GM19438 (cell line): ENCODE results near the gene ENO3.
"Not testable (repeated sequence)": the region's sequence is repeated elsewhere in the genome, so short reads cannot be mapped to it uniquely, and the experiment has no call there.

Experiments used
- ATAC-seq: cut with Tn5 transposase; IDR thresholded peaks from one replicate; pipeline ENCODE4 v1.9.1; 2021; ENCODE audit warnings: low read depth; ENCODE audit not compliant: unreplicated experiment

The ENO3 gene

DNA sequence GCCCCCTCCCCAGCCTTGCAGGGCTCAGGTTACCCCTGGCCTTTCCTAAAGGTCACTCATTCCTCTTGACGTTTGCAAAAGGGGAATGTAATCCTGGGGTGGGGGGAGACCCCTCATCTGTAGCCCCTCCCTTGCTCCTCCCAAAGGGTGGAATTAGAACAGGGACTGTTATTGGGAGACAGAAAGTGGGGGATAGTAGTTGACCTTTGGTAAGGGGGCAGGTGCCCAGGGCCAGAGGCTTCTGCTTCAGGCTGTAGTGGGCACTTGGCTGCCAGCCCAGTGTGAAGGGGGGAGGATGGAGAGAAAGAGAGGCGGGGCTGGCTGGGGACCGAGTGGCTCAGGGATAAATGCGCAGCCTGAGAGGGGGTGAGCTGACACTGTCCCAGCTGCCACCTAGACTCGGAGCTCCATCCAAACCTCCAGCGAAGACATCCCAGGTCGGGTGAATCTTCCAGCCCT lies at the start of gene ENO3:
Gene ENO3, plus strand, starts transcription at position 374 of the 459 bp plus-strand sequence. CDS start 711 bp downstream, outside the sequence.
- no peak for ATAC-seq

GRCh38 chr17:4901648-4902344 lies 49.1 kb upstream of the ENO3 start:
- ATAC-seq, result no peak

DNA sequence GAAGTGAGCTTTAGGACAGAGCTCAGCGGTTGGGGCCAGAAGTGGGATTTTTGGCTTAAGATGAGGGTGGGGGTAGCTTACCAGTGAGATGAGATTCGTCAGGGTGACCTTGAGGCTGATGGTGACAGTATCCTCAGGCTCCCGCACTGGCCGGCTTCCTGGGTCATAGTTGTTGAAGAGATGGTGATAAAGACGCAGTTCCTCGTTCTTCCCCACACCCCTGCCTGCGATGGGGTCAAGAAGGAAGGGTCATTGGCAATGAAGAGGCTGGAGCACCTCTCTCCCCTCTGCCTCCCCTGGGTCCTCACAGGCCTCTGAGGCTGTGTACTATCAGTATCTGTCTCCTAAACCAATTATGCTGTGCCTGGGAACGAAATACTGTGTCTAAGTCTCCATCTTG lies 48.4 kb upstream of the ENO3 start:
- no peak for ATAC-seq

GRCh38 chr17:4903051-4903818 lies 47.7 kb upstream of the ENO3 start, which contains the start of gene CHRNE:
Gene CHRNE (minus strand): TSS chr17:4903098. CDS start chr17:4903063, 35 bp downstream.
- no peak for ATAC-seq

DNA sequence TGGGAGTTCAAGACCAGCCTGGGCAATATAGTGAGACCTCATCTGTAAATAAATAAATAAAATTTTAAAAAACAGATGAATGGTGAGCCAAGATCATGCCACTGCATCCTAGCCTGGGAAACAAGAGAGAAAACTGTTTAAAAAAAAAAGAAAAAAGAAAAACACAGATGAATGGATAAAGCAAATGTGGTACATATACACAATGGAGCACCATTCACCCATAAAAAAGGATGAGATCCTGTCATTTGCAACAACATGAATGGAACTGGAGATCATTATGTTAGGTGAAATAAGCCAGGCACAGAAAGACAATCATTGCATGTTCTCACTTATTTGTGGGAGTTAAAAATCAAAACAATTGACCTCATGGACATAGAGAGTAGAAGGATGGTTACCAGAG lies 44.3 kb upstream of the ENO3 start:
- ATAC-seq, result not testable (repeated sequence)

DNA sequence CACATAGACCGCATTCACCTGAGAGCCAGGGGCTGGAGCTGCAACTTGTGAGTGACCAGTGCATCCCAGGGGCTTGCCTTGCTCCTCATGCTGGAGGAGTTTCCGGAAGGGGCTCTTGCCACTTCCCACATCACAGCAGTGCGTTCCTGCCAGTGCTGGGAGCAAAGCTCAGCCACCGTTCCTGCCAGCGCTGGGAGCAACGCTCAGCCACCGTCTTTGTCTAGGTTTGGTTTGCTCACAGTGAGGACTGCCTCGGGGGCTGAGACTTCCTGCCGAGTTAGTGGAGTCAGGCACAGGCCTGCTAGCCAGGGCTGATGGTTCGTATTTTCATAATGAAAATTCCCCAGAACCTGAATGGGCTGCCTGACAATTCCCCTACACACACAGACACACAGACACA lies 42.6 kb upstream of the ENO3 start:
- ATAC-seq, result no peak

GRCh38 chr17:4908711-4909496 lies 42.0 kb upstream of the ENO3 start:
- no peak for ATAC-seq

GRCh38 chr17:4913994-4914393 lies 36.9 kb upstream of the ENO3 start:
- no peak for ATAC-seq

- not testable (repeated sequence) for ATAC-seq
These were observed 36.4 kb upstream of the ENO3 start for GRCh38 chr17:4914551-4914950.

- ATAC-seq, result no peak
These were observed 31.3 kb upstream of the ENO3 start for GRCh38 chr17:4919511-4920047.

DNA sequence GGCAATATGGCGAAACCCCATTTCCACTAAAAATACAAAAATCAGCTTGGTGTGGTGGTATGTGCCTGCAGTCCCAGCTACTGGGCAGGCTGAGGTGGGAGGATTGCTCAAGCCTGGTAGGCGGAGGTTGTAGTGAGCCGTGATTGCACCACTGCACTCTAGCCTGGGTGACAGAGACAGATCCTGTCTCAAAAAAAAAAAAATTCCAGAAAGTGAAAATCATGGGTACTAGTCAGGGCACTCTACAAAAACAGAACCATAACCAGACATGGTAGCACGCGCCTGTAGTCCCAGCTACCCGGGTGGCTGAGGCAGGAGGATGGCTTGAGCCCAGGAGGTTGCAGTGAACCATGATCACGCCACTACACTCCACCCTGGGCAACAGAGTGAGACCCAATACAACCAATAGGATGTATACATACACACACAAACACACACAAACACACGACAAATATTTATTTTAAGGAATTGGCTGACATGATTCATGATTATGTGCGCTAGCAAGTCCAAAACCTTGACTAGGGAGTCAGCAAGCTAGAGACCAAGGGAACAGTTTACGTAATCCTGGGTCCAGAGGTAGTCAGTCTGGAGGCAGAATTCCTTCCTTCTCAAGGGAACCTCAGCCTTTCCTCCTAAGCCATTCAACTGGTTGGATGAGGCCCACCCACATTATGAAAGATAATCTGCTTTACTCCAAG lies 30.4 kb upstream of the ENO3 start:
- no peak for ATAC-seq

- ATAC-seq, result no peak
These were observed 29.6 kb upstream of the ENO3 start for GRCh38 chr17:4921320-4921719.

GRCh38 chr17:4926577-4927335 lies 24.2 kb upstream of the ENO3 start:
- ATAC-seq, result not testable (repeated sequence)

GRCh38 chr17:4928881-4929280 lies 22.0 kb upstream of the ENO3 start:
- ATAC-seq, result no peak

DNA sequence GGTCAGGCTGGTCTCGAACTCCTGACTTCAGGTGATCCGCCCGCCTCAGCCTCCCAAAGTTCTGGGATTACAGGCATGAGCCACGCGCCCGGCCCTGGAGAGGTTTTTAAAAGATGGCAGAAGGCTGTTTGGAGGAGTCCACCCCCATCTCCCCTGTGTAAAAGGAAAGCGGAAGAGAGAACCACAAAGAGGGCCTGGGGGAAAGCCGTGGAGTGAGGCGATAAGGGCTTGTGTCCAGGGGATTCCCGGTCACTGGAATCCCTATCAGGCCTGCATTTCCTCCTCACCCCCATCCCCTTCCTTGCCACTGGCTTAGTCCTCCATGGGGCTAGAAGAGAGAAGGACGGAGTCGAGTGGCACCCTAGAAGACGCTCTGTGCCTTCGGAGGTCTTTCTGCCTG lies 19.0 kb upstream of the ENO3 start, which contains the start of gene GP1BA:
Gene GP1BA, plus strand, starts transcription at position 315 of the 400 bp plus-strand sequence. CDS start 328 bp downstream, outside the sequence.
- no peak for ATAC-seq

- ATAC-seq, result no peak
These were observed 18.2 kb upstream of the ENO3 start for GRCh38 chr17:4932756-4933155.

- no peak for ATAC-seq
These were observed 17.3 kb upstream of the ENO3 start for GRCh38 chr17:4933646-4934045.

- no peak for ATAC-seq
These were observed 16.5 kb upstream of the ENO3 start for GRCh38 chr17:4934173-4934979.
